ENCODE measurements around the gene CLDN11. TPM values are rescaled to one million over a fixed set of nuclear protein-coding genes. Genes with fewer than 3 reads are reported as not detected.

Gene CLDN11
- total RNA-seq, 1 donor from 2014 or later, result 1.6 TPM

GRCh38 chr3:170437696-170438407 is 19.2 kb downstream of the CLDN11 start:
- Histone ChIP-seq H3K9me3 (ENCODE audit: low read depth) (no peaks in the 10 kb centered on the region), H3K27ac (no peak overlapping the region), H3K4me3 (no peak overlapping the region), H3K9ac (no peak overlapping the region), H4K20me1 (ENCODE audit: low read depth) (no peaks in the 10 kb centered on the region), H3K79me2 (ENCODE audit: low read depth) (no peaks in the 10 kb centered on the region), H3K36me3 (no peaks in the 10 kb centered on the region), H3K4me1 (no peaks in the 10 kb centered on the region), H3F3A (ENCODE audit: low read depth) (no peaks in the 10 kb centered on the region), H3K27me3 (no peaks in the 10 kb centered on the region), H2AFZ (replicated peaks) (peak overlapping the region; percentile 11), H3K4me2 (no peak overlapping the region)
- peaks cover 2% of the 10 kb centered on the region for H3K9me3 Mint-ChIP-seq
- TF ChIP-seq EZH2phosphoT487 (IDR thresholded peaks at IDR 0.05) (no peak), CTCF (IDR thresholded peaks at IDR 0.05) (no peak), EZH2 (IDR thresholded peaks at IDR 0.05) (no peak)
- H3K27ac Mint-ChIP-seq, result peak overlapping the region; percentile 76
- no peak overlapping the region for H3K4me3 Mint-ChIP-seq
- DNase-seq (ENCODE audit: low spot score), result no peak
- peaks cover 10% of the 10 kb centered on the region for H3K27me3 Mint-ChIP-seq (ENCODE audit: insufficient read depth, low read depth)
- peaks cover 3% of the 10 kb centered on the region for H3K36me3 Mint-ChIP-seq
- peaks cover 19% of the 10 kb centered on the region for H3K4me1 Mint-ChIP-seq

- no peak for DNase-seq (ENCODE audit: low spot score)
- H3K4me1 Mint-ChIP-seq, result peaks cover 19% of the 10 kb centered on the region
- no peaks in the 10 kb centered on the region for H3K36me3 ChIP-seq
- H3K27ac Mint-ChIP-seq, result no peak overlapping the region
- H3K79me2 ChIP-seq (ENCODE audit: low read depth), result no peaks in the 10 kb centered on the region
- H3K4me2 ChIP-seq, result no peak overlapping the region
- H3K9me3 ChIP-seq (ENCODE audit: low read depth), result no peaks in the 10 kb centered on the region
- H3K36me3 Mint-ChIP-seq, result peaks cover 3% of the 10 kb centered on the region
- H3K4me3 ChIP-seq, result no peak overlapping the region
- no peak overlapping the region for H3K27ac ChIP-seq
- H3K4me3 Mint-ChIP-seq, result no peak overlapping the region
- H3F3A ChIP-seq (ENCODE audit: low read depth), result no peaks in the 10 kb centered on the region
- H3K9ac ChIP-seq, result no peak overlapping the region
- no peaks in the 10 kb centered on the region for H3K4me1 ChIP-seq
- TF ChIP-seq CTCF (IDR thresholded peaks at IDR 0.05), result no peak
- TF ChIP-seq EZH2phosphoT487 (IDR thresholded peaks at IDR 0.05), result no peak
- TF ChIP-seq EZH2 (IDR thresholded peaks at IDR 0.05), result no peak
- no peaks in the 10 kb centered on the region for H4K20me1 ChIP-seq (ENCODE audit: low read depth)
- peaks cover 10% of the 10 kb centered on the region for H3K27me3 Mint-ChIP-seq (ENCODE audit: insufficient read depth, low read depth)
- H2AFZ ChIP-seq (replicated peaks), result no peak overlapping the region
- H3K9me3 Mint-ChIP-seq, result peaks cover 2% of the 10 kb centered on the region
- H3K27me3 ChIP-seq, result no peaks in the 10 kb centered on the region
These were observed 20.2 kb downstream of the CLDN11 start for GRCh38 chr3:170438836-170439235.

- H2AFZ ChIP-seq (replicated peaks), result no peak overlapping the region
- H3K9me3 Mint-ChIP-seq, result peaks cover 2% of the 10 kb centered on the region
These were observed 21.7 kb downstream of the CLDN11 start for GRCh38 chr3:170440344-170440743.

More at GRCh38 chr3:170440344-170440743, 21.7 kb downstream of the CLDN11 start:
- Mint-ChIP-seq H3K27ac (no peak overlapping the region), H3K4me1 (peaks cover 23% of the 10 kb centered on the region), H3K4me3 (no peak overlapping the region), H3K27me3 (ENCODE audit: insufficient read depth, low read depth) (peaks cover 15% of the 10 kb centered on the region), H3K36me3 (peaks cover 3% of the 10 kb centered on the region)
- Histone ChIP-seq H3K9me3 (ENCODE audit: low read depth) (no peaks in the 10 kb centered on the region), H3K27me3 (no peaks in the 10 kb centered on the region), H3K79me2 (ENCODE audit: low read depth) (no peaks in the 10 kb centered on the region), H3F3A (ENCODE audit: low read depth) (no peaks in the 10 kb centered on the region), H3K36me3 (no peaks in the 10 kb centered on the region), H3K9ac (no peak overlapping the region), H4K20me1 (ENCODE audit: low read depth) (no peaks in the 10 kb centered on the region), H3K4me2 (no peak overlapping the region), H3K27ac (no peak overlapping the region), H3K4me1 (no peaks in the 10 kb centered on the region), H3K4me3 (no peak overlapping the region)
- no peak for DNase-seq (ENCODE audit: low spot score)
- TF ChIP-seq EZH2 (IDR thresholded peaks at IDR 0.05) (no peak), EZH2phosphoT487 (IDR thresholded peaks at IDR 0.05) (no peak), CTCF (IDR thresholded peaks at IDR 0.05) (no peak)
